ENCODE results near the gene SHMT2. TPM values are rescaled to one million over a fixed set of nuclear protein-coding genes. Genes with fewer than 3 reads are reported as not detected.

SHMT2 gene
- total RNA-seq, 1 experiment from 2014 or later: 280 TPM

DNA sequence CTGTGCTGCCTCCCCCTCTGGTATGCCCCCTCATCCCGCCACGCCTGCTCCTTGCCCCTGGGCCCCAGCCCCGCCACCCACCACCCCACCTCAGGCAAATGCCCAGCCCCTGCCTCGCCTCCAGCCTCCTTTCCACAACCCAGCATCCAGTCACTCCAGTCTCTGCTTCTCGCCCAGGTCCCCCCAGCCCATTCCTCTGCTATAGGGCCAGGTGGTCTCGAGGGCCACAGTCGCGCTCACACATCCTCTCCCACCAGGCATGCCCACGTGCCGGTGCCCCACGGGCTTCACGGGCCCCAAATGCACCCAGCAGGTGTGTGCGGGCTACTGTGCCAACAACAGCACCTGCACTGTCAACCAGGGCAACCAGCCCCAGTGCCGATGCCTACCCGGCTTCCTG, 19.1 kb upstream of the SHMT2 start:
- H3K27ac ChIP-seq (ENCODE audit: low read depth, low read length): no peak overlapping the region
- DNase-seq (ENCODE audit: low read depth, low spot score): no peak
- TF ChIP-seq, protein P1, sequence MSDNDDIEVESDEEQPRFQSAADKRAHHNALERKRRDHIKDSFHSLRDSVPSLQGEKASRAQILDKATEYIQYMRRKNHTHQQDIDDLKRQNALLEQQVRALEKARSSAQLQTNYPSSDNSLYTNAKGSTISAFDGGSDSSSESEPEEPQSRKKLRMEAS (IDR thresholded peaks at IDR 0.05): no peak
- TF ChIP-seq FOSL1 (IDR thresholded peaks at IDR 0.05; ENCODE audit: low read depth): no peak
- TF ChIP-seq ELF1 (IDR thresholded peaks at IDR 0.05; ENCODE audit: borderline replicate concordance, low read depth): no peak
- no peak for TF ChIP-seq POLR2A (IDR thresholded peaks at IDR 0.05; ENCODE audit: borderline replicate concordance, extremely low read depth, insufficient read depth, insufficient read length)
- TF ChIP-seq EGR1 (IDR thresholded peaks at IDR 0.05; ENCODE audit: low read depth): no peak
- no peak for TF ChIP-seq YY1 (IDR thresholded peaks at IDR 0.05; ENCODE audit: extremely low read depth, insufficient replicate concordance, low read depth, low read length)
- TF ChIP-seq ZNF274 (IDR thresholded peaks at IDR 0.05; ENCODE audit: low read depth, low read length): no peak
- TF ChIP-seq, protein P2, sequence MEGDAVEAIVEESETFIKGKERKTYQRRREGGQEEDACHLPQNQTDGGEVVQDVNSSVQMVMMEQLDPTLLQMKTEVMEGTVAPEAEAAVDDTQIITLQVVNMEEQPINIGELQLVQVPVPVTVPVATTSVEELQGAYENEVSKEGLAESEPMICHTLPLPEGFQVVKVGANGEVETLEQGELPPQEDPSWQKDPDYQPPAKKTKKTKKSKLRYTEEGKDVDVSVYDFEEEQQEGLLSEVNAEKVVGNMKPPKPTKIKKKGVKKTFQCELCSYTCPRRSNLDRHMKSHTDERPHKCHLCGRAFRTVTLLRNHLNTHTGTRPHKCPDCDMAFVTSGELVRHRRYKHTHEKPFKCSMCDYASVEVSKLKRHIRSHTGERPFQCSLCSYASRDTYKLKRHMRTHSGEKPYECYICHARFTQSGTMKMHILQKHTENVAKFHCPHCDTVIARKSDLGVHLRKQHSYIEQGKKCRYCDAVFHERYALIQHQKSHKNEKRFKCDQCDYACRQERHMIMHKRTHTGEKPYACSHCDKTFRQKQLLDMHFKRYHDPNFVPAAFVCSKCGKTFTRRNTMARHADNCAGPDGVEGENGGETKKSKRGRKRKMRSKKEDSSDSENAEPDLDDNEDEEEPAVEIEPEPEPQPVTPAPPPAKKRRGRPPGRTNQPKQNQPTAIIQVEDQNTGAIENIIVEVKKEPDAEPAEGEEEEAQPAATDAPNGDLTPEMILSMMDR (IDR thresholded peaks at IDR 0.05 in 2 of 3, conservative IDR thresholded peaks at IDR 0.05 in 1 of 3; ENCODE audit: borderline replicate concordance in 1 of 3, insufficient read depth in 1 of 3, low read depth in 2 of 3, low read length in 2 of 3): no peak
- no peak for TF ChIP-seq SRF (IDR thresholded peaks at IDR 0.05; ENCODE audit: low read depth)
- no peak for TF ChIP-seq EZH2phosphoT487 (IDR thresholded peaks at IDR 0.05; ENCODE audit: borderline replicate concordance)
- TF ChIP-seq CEBPB (IDR thresholded peaks at IDR 0.05; ENCODE audit: low read depth): no peak
- no peak for TF ChIP-seq TCF7L2 (IDR thresholded peaks at IDR 0.05; ENCODE audit: borderline replicate concordance, extremely low read depth, insufficient read depth, insufficient read length)
- TF ChIP-seq SIN3A (IDR thresholded peaks at IDR 0.05; ENCODE audit: low read depth): no peak
- TF ChIP-seq EZH2 (IDR thresholded peaks at IDR 0.05): no peak
- TF ChIP-seq JUND (IDR thresholded peaks at IDR 0.05): no peak
- TF ChIP-seq SP1 (IDR thresholded peaks at IDR 0.05; ENCODE audit: low read depth): no peak
- TF ChIP-seq, protein P3, sequence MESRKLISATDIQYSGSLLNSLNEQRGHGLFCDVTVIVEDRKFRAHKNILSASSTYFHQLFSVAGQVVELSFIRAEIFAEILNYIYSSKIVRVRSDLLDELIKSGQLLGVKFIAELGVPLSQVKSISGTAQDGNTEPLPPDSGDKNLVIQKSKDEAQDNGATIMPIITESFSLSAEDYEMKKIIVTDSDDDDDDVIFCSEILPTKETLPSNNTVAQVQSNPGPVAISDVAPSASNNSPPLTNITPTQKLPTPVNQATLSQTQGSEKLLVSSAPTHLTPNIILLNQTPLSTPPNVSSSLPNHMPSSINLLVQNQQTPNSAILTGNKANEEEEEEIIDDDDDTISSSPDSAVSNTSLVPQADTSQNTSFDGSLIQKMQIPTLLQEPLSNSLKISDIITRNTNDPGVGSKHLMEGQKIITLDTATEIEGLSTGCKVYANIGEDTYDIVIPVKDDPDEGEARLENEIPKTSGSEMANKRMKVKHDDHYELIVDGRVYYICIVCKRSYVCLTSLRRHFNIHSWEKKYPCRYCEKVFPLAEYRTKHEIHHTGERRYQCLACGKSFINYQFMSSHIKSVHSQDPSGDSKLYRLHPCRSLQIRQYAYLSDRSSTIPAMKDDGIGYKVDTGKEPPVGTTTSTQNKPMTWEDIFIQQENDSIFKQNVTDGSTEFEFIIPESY (IDR thresholded peaks at IDR 0.05; ENCODE audit: extremely low read depth, insufficient replicate concordance, low read length): no peak
- no peak for TF ChIP-seq POLR2AphosphoS5 (IDR thresholded peaks at IDR 0.05; ENCODE audit: low read depth, low read length)
- TF ChIP-seq, protein P4, sequence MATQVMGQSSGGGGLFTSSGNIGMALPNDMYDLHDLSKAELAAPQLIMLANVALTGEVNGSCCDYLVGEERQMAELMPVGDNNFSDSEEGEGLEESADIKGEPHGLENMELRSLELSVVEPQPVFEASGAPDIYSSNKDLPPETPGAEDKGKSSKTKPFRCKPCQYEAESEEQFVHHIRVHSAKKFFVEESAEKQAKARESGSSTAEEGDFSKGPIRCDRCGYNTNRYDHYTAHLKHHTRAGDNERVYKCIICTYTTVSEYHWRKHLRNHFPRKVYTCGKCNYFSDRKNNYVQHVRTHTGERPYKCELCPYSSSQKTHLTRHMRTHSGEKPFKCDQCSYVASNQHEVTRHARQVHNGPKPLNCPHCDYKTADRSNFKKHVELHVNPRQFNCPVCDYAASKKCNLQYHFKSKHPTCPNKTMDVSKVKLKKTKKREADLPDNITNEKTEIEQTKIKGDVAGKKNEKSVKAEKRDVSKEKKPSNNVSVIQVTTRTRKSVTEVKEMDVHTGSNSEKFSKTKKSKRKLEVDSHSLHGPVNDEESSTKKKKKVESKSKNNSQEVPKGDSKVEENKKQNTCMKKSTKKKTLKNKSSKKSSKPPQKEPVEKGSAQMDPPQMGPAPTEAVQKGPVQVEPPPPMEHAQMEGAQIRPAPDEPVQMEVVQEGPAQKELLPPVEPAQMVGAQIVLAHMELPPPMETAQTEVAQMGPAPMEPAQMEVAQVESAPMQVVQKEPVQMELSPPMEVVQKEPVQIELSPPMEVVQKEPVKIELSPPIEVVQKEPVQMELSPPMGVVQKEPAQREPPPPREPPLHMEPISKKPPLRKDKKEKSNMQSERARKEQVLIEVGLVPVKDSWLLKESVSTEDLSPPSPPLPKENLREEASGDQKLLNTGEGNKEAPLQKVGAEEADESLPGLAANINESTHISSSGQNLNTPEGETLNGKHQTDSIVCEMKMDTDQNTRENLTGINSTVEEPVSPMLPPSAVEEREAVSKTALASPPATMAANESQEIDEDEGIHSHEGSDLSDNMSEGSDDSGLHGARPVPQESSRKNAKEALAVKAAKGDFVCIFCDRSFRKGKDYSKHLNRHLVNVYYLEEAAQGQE (IDR thresholded peaks at IDR 0.05; ENCODE audit: low read depth): no peak
- no peak for TF ChIP-seq RAD21 (IDR thresholded peaks at IDR 0.05; ENCODE audit: low read depth)
- no peak overlapping the region for H3K4me3 ChIP-seq (replicated peaks in 1 of 2; ENCODE audit: low read depth in 1 of 2, low read length in 2 of 2)
- intact Hi-C loops (cut with micrococcal nuclease): no loop called here
- RAD21 ChIA-PET (ENCODE audit: low non-redundant PET in 1 of 2, low total read pairs in 2 of 2, uncharacterized antibody in 2 of 2, unreplicated experiment in 2 of 2): no interaction called here
- H3K27me3 ChIP-seq (ENCODE audit: insufficient read depth, low read length): no peaks in the 10 kb centered on the region
- POLR2A ChIA-PET: no interaction called here
- H3K79me2 ChIP-seq (ENCODE audit: insufficient read depth, low read length): no peaks in the 10 kb centered on the region
- H3K4me2 ChIP-seq (ENCODE audit: low read length): no peak overlapping the region
- H4K20me1 ChIP-seq (ENCODE audit: insufficient read depth): no peaks in the 10 kb centered on the region
- no peak overlapping the region for H2AFZ ChIP-seq (ENCODE audit: low read depth, low read length, poor library complexity, severe bottlenecking)
- H3K9me2 ChIP-seq (ENCODE audit: insufficient read depth): no peaks in the 10 kb centered on the region
- H3K36me3 ChIP-seq (ENCODE audit: control insufficient read depth in 1 of 2, insufficient read depth in 2 of 2, low read length in 2 of 2): no peaks in the 10 kb centered on the region
- no peaks in the 10 kb centered on the region for H3K9me3 ChIP-seq (ENCODE audit: control insufficient read depth in 1 of 2, insufficient read depth in 1 of 2, low read depth in 1 of 2, low read length in 2 of 2)
- H3K9ac ChIP-seq (ENCODE audit: low read length): no peak overlapping the region
- no peak for ATAC-seq
- H3K4me1 ChIP-seq (ENCODE audit: control insufficient read depth in 1 of 2, insufficient read depth in 2 of 2, low read length in 2 of 2): peaks cover 12 to 22% of the 10 kb centered on the region in 2 experiments
- CTCF ChIA-PET: no interaction called here
- no TSS peak for BruUV-seq (replicated peaks)
